Measurements from ENCODE around the gene FOXO6.

DNA sequence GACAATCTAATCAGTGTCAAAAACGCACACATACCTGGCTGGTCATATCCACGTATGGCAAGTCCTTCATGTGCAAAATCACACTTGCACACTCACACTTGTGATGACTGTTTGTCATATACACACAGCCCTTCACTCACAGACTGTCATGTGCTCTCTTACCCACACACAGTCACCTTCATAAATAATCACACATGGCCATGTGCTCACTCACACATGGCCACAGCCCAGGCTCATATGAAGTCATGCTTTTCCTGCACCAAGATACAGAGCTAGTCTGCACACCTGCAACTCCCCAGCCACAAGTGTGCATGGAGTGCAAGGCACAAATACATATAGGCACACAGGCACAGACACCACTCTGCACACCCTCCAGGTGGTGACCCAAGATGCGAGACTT, 45.4 kb upstream of the FOXO6 start:
- no peak for TF ChIP-seq POLR2A (IDR thresholded peaks at IDR 0.05)
- TF ChIP-seq, protein P1, sequence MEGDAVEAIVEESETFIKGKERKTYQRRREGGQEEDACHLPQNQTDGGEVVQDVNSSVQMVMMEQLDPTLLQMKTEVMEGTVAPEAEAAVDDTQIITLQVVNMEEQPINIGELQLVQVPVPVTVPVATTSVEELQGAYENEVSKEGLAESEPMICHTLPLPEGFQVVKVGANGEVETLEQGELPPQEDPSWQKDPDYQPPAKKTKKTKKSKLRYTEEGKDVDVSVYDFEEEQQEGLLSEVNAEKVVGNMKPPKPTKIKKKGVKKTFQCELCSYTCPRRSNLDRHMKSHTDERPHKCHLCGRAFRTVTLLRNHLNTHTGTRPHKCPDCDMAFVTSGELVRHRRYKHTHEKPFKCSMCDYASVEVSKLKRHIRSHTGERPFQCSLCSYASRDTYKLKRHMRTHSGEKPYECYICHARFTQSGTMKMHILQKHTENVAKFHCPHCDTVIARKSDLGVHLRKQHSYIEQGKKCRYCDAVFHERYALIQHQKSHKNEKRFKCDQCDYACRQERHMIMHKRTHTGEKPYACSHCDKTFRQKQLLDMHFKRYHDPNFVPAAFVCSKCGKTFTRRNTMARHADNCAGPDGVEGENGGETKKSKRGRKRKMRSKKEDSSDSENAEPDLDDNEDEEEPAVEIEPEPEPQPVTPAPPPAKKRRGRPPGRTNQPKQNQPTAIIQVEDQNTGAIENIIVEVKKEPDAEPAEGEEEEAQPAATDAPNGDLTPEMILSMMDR (IDR thresholded peaks at IDR 0.05), result no peak
